ENCODE measurements around the gene DEPDC7. TPM values are rescaled to one million over a fixed set of nuclear protein-coding genes. Genes with fewer than 3 reads are reported as not detected.

Gene DEPDC7
- total and polyA plus RNA-seq, 2 of the 8 experiments (the other 6 are each of a cell fraction or from before 2014, with no cell fraction given): 3.1 to 7.6 TPM

- Histone ChIP-seq H3K27ac (ENCODE audit: low read depth, low read length) (no peak overlapping the region), H2BK5ac (ENCODE audit: low read depth, low read length) (no peak overlapping the region), H3K79me1 (ENCODE audit: low read depth, low read length) (no peaks in the 10 kb centered on the region), H2AK5ac (ENCODE audit: low read depth, low read length) (no peak overlapping the region), H4K91ac (replicated peaks; ENCODE audit: insufficient read length, low read length) (no peak overlapping the region), H3K23ac (ENCODE audit: insufficient read length) (no peak overlapping the region), H4K20me1 (replicated peaks in 1 of 2; ENCODE audit: control insufficient read depth in 1 of 2, insufficient read depth in 2 of 2, low read length in 2 of 2) (peaks cover 0 to 2% of the 10 kb centered on the region in 2 experiments), H4K8ac (ENCODE audit: extremely low read depth, insufficient read depth, low read length) (no peak overlapping the region), H3K23me2 (ENCODE audit: low read depth, low read length) (no peaks in the 10 kb centered on the region), H3K4ac (replicated peaks; ENCODE audit: insufficient read length, low read depth, low read length) (no peak overlapping the region), H3K27me3 (replicated peaks in 1 of 4; ENCODE audit: control insufficient read depth in 3 of 4, extremely low read depth in 1 of 4, insufficient read depth in 3 of 4, low read length in 3 of 4) (no peaks in the 10 kb centered on the region), H3K18ac (ENCODE audit: extremely low read depth, low read length) (no peak overlapping the region), H3K4me1 (replicated peaks in 1 of 4; ENCODE audit: control insufficient read depth in 3 of 4, insufficient read depth in 4 of 4, low read length in 3 of 4) (no peaks in the 10 kb centered on the region), H2AFZ (ENCODE audit: low read length) (no peak overlapping the region), H3K56ac (replicated peaks; ENCODE audit: insufficient read length, low read depth, low read length) (no peak overlapping the region), H3K4me2 (ENCODE audit: insufficient read depth in 1 of 2, low read depth in 2 of 2, low read length in 2 of 2) (no peak overlapping the region), H2BK12ac (ENCODE audit: low read depth, low read length) (no peak overlapping the region), H2BK20ac (ENCODE audit: low read length) (no peak overlapping the region), H3K79me2 (ENCODE audit: control insufficient read depth in 1 of 2, insufficient read depth in 2 of 2, low read length in 2 of 2) (no peaks in the 10 kb centered on the region), H3K36me3 (ENCODE audit: control insufficient read depth in 2 of 4, insufficient read depth in 4 of 4, low read length in 3 of 4) (peaks cover 20 to 95% (median 49%) of the 10 kb centered on the region in 4 experiments), H3K9me3 (ENCODE audit: insufficient read depth in 2 of 2, low read depth in 1 of 2, low read length in 1 of 2) (no peaks in the 10 kb centered on the region), H2BK120ac (replicated peaks; ENCODE audit: low read depth, low read length) (no peak overlapping the region), H4K5ac (ENCODE audit: insufficient read length, low read depth, low read length) (no peak overlapping the region), H2BK15ac (ENCODE audit: low read length) (no peak overlapping the region), H3K4me3 (ENCODE audit: extremely low read depth in 1 of 4, insufficient read depth in 2 of 4, low read depth in 3 of 4, low read length in 4 of 4) (no peak overlapping the region), H3K14ac (ENCODE audit: insufficient read length) (no peak overlapping the region), H3K9ac (replicated peaks in 1 of 4; ENCODE audit: extremely low read depth in 1 of 4, low read depth in 3 of 4, low read length in 3 of 4) (no peak overlapping the region)
- FAIRE-seq (no peak), DNase-seq (ENCODE audit: low read depth in 1 of 2, low spot score in 2 of 2) (no peak)
- WGBS, 2 experiments (ENCODE audit: extremely low coverage in 1 of 2, insufficient coverage in 1 of 2, insufficient read length in 1 of 2, insufficient replicate concordance in 2 of 2, low coverage in 1 of 2, low lambda C conversion rate in 2 of 2, missing lambda C conversion rate in 1 of 2): 83% methylated on average over 3 of the region's 3 CpGs; no CpG with 5 or more reads in 1 of the 2 experiments
- TF ChIP-seq CHD1 (IDR thresholded peaks at IDR 0.05; ENCODE audit: low read depth, low read length): no peak
- no peak for TF ChIP-seq SP1 (IDR thresholded peaks at IDR 0.05; ENCODE audit: low read depth, low read length)
- TF ChIP-seq NRF1 (IDR thresholded peaks at IDR 0.05; ENCODE audit: low read depth, low read length): no peak
- TF ChIP-seq CEBPB (IDR thresholded peaks at IDR 0.05; ENCODE audit: low read depth, low read length): no peak
- TF ChIP-seq GABPA (IDR thresholded peaks at IDR 0.05; ENCODE audit: borderline replicate concordance, insufficient read depth, low read length): no peak
- no peak for TF ChIP-seq USF2 (IDR thresholded peaks at IDR 0.05; ENCODE audit: low read length)
- no peak for TF ChIP-seq RAD21 (IDR thresholded peaks at IDR 0.05 in 1 of 2, conservative IDR thresholded peaks at IDR 0.05 in 1 of 2; ENCODE audit: low read depth in 2 of 2, low read length in 2 of 2)
- TF ChIP-seq BRCA1 (IDR thresholded peaks at IDR 0.05; ENCODE audit: low read depth, low read length): no peak
- no peak for TF ChIP-seq SIRT6 (IDR thresholded peaks at IDR 0.05; ENCODE audit: low read length)
- TF ChIP-seq ZNF274 (IDR thresholded peaks at IDR 0.05; ENCODE audit: borderline replicate concordance, extremely low read depth, low read length): no peak
- no peak for TF ChIP-seq KDM1A (IDR thresholded peaks at IDR 0.05; ENCODE audit: borderline replicate concordance, low read length)
- no peak for TF ChIP-seq RXRA (IDR thresholded peaks at IDR 0.05; ENCODE audit: insufficient read depth, low read depth, low read length)
- no peak for TF ChIP-seq SP4 (IDR thresholded peaks at IDR 0.05; ENCODE audit: low read length)
- POLR2A ChIA-PET (ENCODE audit: partially characterized antibody): interaction anchor here (0.7 to 0.8 kb wide), 2 partner anchors 9 kb away, joined by 3 to 4 read pairs; no protein-coding TSS in a partner anchor
- CTCF ChIA-PET (ENCODE audit: partially characterized antibody): interaction anchor here (1.9 kb wide), 1 partner anchor 13 kb away, joined by 6 read pairs; no protein-coding TSS in a partner anchor
Observed at GRCh38 chr11:32972781-32973180, 42.9 kb upstream of the DEPDC7 start.

Measured in H1 (cell line).